KMS-11 (cell line): ENCODE data around the gene NME3.

Experiments used
- H2AFZ ChIP-seq: fragments of 200-600 bp; sonication (generic); 2 replicates; pipeline ENCODE4 v1.6.1; 2016; ENCODE audit warnings: antibody characterized with exemption, mixed run types, low read depth
- H3K27ac ChIP-seq: fragments of 200-600 bp; sonication (generic); 2 replicates; pipeline ENCODE4 v1.6.1; 2016; ENCODE audit warnings: mild to moderate bottlenecking, mixed run types
- H3K27me3 ChIP-seq: fragments of 200-600 bp; sonication (generic); 2 replicates; pipeline ENCODE4 v1.6.1; 2017; ENCODE audit warnings: mild to moderate bottlenecking, low read depth, mixed run types, moderate library complexity; ENCODE audit not compliant: insufficient read depth
- H3K36me3 ChIP-seq: fragments of 200-600 bp; sonication (generic); 2 replicates; pipeline ENCODE4 v1.6.1; 2017; ENCODE audit warnings: mild to moderate bottlenecking, mixed run types; ENCODE audit not compliant: insufficient read depth
- H3K4me1 ChIP-seq: fragments of 200-600 bp; sonication (generic); 2 replicates; pipeline ENCODE4 v1.6.1; 2016; ENCODE audit warnings: mild to moderate bottlenecking, low read depth, mixed run types; ENCODE audit not compliant: poor library complexity, severe bottlenecking
- H3K4me2 ChIP-seq: fragments of 200-600 bp; sonication (generic); 2 replicates; pipeline ENCODE4 v1.7.0; 2016; ENCODE audit warnings: mild to moderate bottlenecking, mixed run types
- H3K4me3 ChIP-seq: fragments of 200-600 bp; sonication (generic); IDR thresholded peaks from 2 replicates; pipeline ENCODE4 v1.6.1; 2017; ENCODE audit warnings: low read depth, low read length, mixed read lengths; ENCODE audit not compliant: insufficient read depth
- H3K79me2 ChIP-seq: fragments of 200-600 bp; sonication (generic); 2 replicates; pipeline ENCODE4 v1.6.1; 2016; ENCODE audit warnings: low read depth, mixed run types; ENCODE audit not compliant: insufficient read depth
- H3K9ac ChIP-seq: fragments of 200-600 bp; sonication (generic); 2 replicates; pipeline ENCODE4 v1.6.1; 2016; ENCODE audit warnings: mild to moderate bottlenecking, mixed run types
- H4K20me1 ChIP-seq: fragments of 200-600 bp; sonication (generic); 2 replicates; pipeline ENCODE4 v1.6.1; 2016; ENCODE audit warnings: mild to moderate bottlenecking, mixed run types; ENCODE audit not compliant: insufficient read depth
- TF ChIP-seq, protein P1 (sequence below): fragments of 200-600 bp; sonication (generic); conservative IDR thresholded peaks from 2 replicates; pipeline ENCODE4 v1.6.1; 2017; ENCODE audit warnings: low read depth, mild to moderate bottlenecking, antibody characterized with exemption, low read length, moderate library complexity, mixed read lengths

Gene NME3

DNA sequence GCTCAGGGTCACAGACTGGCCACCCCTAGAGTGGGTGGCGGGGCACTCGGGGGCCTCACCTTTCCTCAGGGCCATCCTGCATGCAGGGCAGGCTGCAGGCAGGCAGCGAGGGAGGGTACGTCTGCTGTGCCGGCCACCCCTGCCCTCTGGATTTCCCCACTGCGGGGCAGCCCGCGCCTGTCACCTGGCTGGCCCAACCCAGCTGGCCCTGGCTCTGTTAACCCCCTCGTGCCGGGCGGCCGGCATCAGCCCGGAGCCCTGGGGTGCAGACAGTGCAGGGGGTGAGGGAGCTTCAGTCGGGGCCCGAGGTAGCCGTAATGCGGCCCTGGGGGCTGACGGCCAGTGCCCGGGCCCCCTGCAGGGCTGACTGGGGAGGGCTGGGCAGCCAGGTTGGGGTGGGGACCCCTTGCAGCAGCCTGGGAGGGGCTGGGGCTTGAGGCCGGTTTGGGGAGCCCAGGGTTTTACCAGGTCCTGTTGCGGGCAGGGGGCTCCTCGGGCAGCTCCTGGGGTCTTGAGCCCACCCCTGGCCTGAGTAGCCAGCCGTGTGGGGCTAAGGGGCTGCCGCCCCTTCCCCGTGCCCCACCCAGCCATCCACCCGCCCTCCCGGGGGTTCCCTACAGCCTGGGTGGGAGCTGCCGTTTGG is 22.4 kb upstream of the NME3 start, which contains the start of gene IGFALS:
TSS of gene IGFALS (minus strand) at position 128 of the 643 bp plus-strand sequence. CDS start at position 75, 53 bp downstream.
- Histone ChIP-seq H3K36me3 (no peaks in the 10 kb centered on the region), H3K4me3 (no peak within 1 kb of the TSS), H3K27me3 (no peaks in the 10 kb centered on the region), H3K27ac (no peak within 1 kb of the TSS), H3K4me2 (no peak within 1 kb of the TSS), H3K4me1 (no peaks in the 10 kb centered on the region), H4K20me1 (no peaks in the 10 kb centered on the region), H3K79me2 (no peaks in the 10 kb centered on the region), H2AFZ (no peak within 1 kb of the TSS), H3K9ac (no peak within 1 kb of the TSS)
- TF ChIP-seq, protein P1, sequence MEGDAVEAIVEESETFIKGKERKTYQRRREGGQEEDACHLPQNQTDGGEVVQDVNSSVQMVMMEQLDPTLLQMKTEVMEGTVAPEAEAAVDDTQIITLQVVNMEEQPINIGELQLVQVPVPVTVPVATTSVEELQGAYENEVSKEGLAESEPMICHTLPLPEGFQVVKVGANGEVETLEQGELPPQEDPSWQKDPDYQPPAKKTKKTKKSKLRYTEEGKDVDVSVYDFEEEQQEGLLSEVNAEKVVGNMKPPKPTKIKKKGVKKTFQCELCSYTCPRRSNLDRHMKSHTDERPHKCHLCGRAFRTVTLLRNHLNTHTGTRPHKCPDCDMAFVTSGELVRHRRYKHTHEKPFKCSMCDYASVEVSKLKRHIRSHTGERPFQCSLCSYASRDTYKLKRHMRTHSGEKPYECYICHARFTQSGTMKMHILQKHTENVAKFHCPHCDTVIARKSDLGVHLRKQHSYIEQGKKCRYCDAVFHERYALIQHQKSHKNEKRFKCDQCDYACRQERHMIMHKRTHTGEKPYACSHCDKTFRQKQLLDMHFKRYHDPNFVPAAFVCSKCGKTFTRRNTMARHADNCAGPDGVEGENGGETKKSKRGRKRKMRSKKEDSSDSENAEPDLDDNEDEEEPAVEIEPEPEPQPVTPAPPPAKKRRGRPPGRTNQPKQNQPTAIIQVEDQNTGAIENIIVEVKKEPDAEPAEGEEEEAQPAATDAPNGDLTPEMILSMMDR = no peak

GRCh38 chr16:1792836-1793577 is 21.7 kb upstream of the NME3 start:
- Histone ChIP-seq H3K27me3 (no peaks in the 10 kb centered on the region), H3K4me2 (no peak overlapping the region), H3K79me2 (no peaks in the 10 kb centered on the region), H2AFZ (no peak overlapping the region), H3K36me3 (no peaks in the 10 kb centered on the region), H4K20me1 (no peaks in the 10 kb centered on the region), H3K9ac (no peak overlapping the region), H3K4me1 (no peaks in the 10 kb centered on the region), H3K27ac (no peak overlapping the region), H3K4me3 (no peak overlapping the region)
- TF ChIP-seq, protein P1 = no peak

DNA sequence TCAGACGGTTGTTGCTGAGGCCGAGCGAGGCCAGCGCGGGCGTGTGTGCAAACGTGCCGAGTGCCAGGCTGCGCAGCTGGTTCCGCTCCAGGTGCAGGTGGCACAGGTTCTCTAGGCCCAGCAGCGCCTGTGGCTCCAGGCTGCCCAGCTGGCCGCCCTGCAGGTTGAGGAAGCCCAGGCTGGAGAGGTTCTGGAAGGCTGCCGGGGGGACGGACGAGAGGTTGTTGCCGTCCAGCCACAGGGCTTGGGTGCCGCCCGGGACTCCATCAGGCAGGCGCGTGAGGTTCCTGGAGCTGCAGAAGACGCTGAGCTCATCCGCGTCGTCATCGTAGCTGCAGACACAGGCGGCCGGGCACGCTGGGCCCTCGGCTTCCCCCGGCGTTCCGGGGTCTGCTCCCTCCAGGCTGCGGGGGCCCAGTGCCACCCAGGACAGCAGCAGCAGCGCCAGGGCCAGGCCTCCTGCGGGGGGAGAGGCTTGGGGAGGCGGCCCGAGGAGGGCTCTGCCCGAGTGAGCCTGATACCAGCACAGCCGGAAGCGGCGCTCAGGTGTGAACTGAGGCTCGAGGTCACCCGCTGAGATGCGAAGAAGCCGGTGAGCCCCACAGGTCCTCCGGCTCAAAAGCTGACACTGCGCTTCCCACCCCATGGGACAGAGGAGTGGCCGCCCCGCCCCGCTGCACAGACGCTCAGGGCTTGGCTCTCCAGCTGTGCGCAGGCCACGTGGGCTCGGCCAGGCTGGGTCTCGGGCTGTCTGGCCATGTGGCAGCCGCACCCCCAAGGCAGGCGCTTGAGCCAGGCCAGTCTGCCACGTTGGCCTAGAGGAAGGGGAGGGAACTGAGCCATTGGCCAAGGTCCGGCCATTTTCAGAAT is 20.8 kb upstream of the NME3 start:
- no peaks in the 10 kb centered on the region for H3K27me3 ChIP-seq
- H3K36me3 ChIP-seq = no peaks in the 10 kb centered on the region
- no peak overlapping the region for H3K9ac ChIP-seq
- no peaks in the 10 kb centered on the region for H4K20me1 ChIP-seq
- no peak overlapping the region for H3K4me2 ChIP-seq
- H3K4me3 ChIP-seq = no peak overlapping the region
- TF ChIP-seq, protein P1 = no peak
- no peak overlapping the region for H3K27ac ChIP-seq
- no peaks in the 10 kb centered on the region for H3K79me2 ChIP-seq
- no peak overlapping the region for H2AFZ ChIP-seq
- H3K4me1 ChIP-seq = no peaks in the 10 kb centered on the region

DNA sequence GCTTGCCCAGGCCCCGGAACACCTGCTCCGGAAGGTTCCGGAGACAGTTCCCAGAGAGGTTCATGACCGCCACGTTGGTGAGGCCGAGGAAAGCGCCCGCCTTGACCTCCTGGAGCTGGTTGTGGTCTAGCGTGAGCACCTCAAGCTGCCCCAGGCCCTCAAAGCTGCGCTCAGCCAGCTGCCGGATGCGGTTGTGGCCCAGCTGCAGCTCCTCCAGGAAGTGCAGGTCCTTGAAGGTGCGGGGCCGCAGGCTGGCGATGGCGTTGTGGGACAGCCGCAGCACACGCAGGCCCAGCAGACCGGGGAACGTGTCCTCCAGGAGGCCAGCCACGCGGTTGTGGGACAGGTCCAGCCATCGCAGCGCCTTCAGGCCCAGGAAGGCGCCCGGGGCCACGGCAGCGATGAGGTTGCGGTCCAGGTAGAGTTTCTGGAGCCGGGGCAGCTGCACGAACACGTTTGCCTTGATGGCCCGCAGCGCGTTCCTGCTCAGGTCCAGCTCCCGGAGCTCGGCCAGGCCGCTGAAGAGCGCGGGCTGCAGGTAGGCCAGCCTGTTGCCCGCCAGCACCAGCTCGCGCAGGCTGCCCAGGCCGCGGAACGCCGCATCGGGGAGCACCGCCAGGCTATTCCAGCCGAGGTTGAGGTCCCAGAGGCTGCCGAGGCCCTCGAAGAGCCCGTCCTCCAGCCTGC is 20.1 kb upstream of the NME3 start:
- Histone ChIP-seq H3K9ac (no peak overlapping the region), H3K27me3 (no peaks in the 10 kb centered on the region), H3K36me3 (no peaks in the 10 kb centered on the region), H2AFZ (no peak overlapping the region), H3K27ac (no peak overlapping the region), H3K4me2 (no peak overlapping the region), H3K4me3 (no peak overlapping the region), H3K79me2 (no peaks in the 10 kb centered on the region), H4K20me1 (no peaks in the 10 kb centered on the region), H3K4me1 (no peaks in the 10 kb centered on the region)
- TF ChIP-seq, protein P1 = no peak
